ENCODE results near the gene LBP. TPM values are rescaled to one million over a fixed set of nuclear protein-coding genes. Genes with fewer than 3 reads are reported as not detected.

The LBP gene
- polyA plus RNA-seq, 1 of the 3 experiments (the other 2 are of a cell fraction) = 0.03 TPM

DNA sequence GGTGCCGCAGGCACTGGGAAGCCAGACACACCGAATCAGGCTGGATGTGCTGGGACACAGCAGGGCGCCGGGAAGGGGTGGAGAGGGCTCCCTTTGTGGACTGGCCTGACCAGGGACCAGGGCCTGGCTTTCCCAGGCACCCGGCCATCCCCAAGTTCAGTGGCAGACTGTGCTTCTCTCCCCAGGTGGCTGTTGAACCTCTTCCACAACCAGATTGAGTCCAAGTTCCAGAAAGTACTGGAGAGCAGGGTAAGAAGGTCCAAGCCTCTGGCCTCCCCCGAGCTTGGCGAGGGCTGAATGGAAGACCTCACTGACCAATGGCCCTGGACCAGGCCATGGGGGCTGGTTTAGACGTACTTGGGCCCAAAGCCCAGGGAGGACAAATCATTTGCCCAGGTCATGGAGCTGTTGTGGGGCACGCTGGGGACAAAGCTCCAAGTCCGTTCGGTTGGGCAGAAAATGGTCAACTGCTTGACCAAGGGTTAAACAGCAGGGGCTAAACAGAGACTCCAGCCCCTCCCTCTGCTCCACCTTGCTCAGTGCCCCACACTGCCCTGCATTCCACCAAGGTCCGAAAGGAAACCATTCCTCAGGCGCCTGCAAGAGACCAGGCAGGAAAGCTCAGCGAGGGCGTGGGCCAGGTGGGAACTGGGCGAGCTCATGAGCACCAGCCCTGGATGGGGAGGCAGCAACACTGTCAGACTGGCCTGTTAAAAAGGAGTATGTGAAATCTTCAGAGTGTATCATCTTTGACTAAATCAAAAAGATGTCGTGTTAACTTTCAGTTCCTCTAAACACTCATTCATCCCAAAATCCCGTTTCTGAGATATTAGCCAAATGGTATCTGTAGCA is 9.1 kb downstream of the LBP start:
- Histone ChIP-seq H3K4me3 (ENCODE audit: low read depth in 2 of 2, low read length in 1 of 2) (no peak overlapping the region), H4K20me1 (ENCODE audit: insufficient read depth) (no peaks in the 10 kb centered on the region), H3K27ac (ENCODE audit: low read depth in 2 of 2, low read length in 1 of 2) (no peak overlapping the region), H3K4me2 (no peak overlapping the region), H3K36me3 (replicated peaks in 1 of 2; ENCODE audit: control insufficient read depth in 1 of 2, insufficient read depth in 2 of 2, low read length in 1 of 2) (no peaks in the 10 kb centered on the region), H3K9ac (no peak overlapping the region), H3K9me3 (no peaks in the 10 kb centered on the region), H3K4me1 (ENCODE audit: control insufficient read depth in 1 of 2, insufficient read depth in 2 of 2, low read depth in 1 of 2, low read length in 1 of 2) (no peaks in the 10 kb centered on the region), H3F3A (replicated peaks; ENCODE audit: insufficient read depth) (no peaks in the 10 kb centered on the region), H3K27me3 (ENCODE audit: insufficient read depth) (no peaks in the 10 kb centered on the region), H2AFZ (ENCODE audit: low read depth) (no peak overlapping the region), H3K9me2 (no peaks in the 10 kb centered on the region), H3K79me2 (ENCODE audit: insufficient read depth) (no peaks in the 10 kb centered on the region)
- DNase-seq = no peak
- no peak for TF ChIP-seq SMC3 (IDR thresholded peaks at IDR 0.05; ENCODE audit: low read depth, low read length)
- TF ChIP-seq, protein P1, sequence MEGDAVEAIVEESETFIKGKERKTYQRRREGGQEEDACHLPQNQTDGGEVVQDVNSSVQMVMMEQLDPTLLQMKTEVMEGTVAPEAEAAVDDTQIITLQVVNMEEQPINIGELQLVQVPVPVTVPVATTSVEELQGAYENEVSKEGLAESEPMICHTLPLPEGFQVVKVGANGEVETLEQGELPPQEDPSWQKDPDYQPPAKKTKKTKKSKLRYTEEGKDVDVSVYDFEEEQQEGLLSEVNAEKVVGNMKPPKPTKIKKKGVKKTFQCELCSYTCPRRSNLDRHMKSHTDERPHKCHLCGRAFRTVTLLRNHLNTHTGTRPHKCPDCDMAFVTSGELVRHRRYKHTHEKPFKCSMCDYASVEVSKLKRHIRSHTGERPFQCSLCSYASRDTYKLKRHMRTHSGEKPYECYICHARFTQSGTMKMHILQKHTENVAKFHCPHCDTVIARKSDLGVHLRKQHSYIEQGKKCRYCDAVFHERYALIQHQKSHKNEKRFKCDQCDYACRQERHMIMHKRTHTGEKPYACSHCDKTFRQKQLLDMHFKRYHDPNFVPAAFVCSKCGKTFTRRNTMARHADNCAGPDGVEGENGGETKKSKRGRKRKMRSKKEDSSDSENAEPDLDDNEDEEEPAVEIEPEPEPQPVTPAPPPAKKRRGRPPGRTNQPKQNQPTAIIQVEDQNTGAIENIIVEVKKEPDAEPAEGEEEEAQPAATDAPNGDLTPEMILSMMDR (IDR thresholded peaks at IDR 0.05) = no peak
- TF ChIP-seq TEAD4 (IDR thresholded peaks at IDR 0.05; ENCODE audit: borderline replicate concordance, insufficient read depth) = no peak
- TF ChIP-seq FOXJ3 (CRISPR knock-in tag; IDR thresholded peaks at IDR 0.05) = no peak
- TF ChIP-seq EZH2phosphoT487 (IDR thresholded peaks at IDR 0.05; ENCODE audit: borderline replicate concordance, low read depth) = no peak
- TF ChIP-seq, protein P2, sequence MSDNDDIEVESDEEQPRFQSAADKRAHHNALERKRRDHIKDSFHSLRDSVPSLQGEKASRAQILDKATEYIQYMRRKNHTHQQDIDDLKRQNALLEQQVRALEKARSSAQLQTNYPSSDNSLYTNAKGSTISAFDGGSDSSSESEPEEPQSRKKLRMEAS (IDR thresholded peaks at IDR 0.05; ENCODE audit: low read depth) = no peak
- TF ChIP-seq JUND (IDR thresholded peaks at IDR 0.05) = no peak
- TF ChIP-seq MXI1 (IDR thresholded peaks at IDR 0.05; ENCODE audit: low read depth, low read length) = no peak
- TF ChIP-seq, protein P3, sequence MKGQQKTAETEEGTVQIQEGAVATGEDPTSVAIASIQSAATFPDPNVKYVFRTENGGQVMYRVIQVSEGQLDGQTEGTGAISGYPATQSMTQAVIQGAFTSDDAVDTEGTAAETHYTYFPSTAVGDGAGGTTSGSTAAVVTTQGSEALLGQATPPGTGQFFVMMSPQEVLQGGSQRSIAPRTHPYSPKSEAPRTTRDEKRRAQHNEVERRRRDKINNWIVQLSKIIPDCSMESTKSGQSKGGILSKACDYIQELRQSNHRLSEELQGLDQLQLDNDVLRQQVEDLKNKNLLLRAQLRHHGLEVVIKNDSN (IDR thresholded peaks at IDR 0.05; ENCODE audit: borderline replicate concordance, low read depth) = no peak
- WGBS (ENCODE audit: low lambda C conversion rate) = 92% methylated on average over 16 of the region's 18 CpGs
- ChIA-PET POLR2A (no interaction called here), CTCF (interaction anchor here (0.7 to 2.9 kb wide), 4 partner anchors 9 to 791 kb away, joined by 3 to 15 read pairs (median 6); no protein-coding TSS in a partner anchor)

DNA sequence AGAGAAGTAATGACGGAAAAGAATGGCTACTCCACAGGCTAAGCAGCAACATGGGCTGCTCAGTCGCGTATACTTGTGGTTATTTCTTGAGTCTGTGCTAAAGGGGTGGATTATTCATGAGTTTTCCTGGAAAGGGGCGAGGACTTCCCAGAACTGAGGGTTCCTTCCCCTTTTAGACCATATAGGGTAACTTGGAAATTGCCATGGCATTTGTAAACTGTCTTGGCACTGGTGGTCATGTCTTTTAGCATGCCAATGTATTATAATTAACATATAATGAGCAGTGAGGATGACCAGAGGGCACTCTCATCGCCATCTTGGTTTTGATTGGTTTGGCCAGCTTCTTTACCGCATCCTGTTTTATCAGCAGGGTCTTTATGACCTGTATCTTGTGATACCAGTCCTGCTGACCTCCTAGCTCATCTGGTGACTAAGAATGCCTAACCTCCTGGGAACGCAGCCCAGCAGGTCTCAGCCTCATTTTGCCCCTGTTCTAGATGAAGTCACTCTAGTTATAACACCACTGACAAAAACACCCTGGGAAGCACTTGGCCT is 11.4 kb downstream of the LBP start:
- H3K36me3 ChIP-seq (replicated peaks in 1 of 2; ENCODE audit: control insufficient read depth in 1 of 2, insufficient read depth in 2 of 2, low read length in 1 of 2) = no peaks in the 10 kb centered on the region
- no peaks in the 10 kb centered on the region for H3F3A ChIP-seq (replicated peaks; ENCODE audit: insufficient read depth)
- DNase-seq = no peak

More for the DNA sequence above, 11.4 kb downstream of the LBP start:
- ChIA-PET CTCF (interaction anchor here (1.3 to 2.9 kb wide), 3 partner anchors 15 to 51 kb away, joined by 4 to 15 read pairs (median 8); no protein-coding TSS in a partner anchor), POLR2A (no interaction called here)
- TF ChIP-seq, protein P2 (IDR thresholded peaks at IDR 0.05; ENCODE audit: low read depth) = no peak
- TF ChIP-seq, protein P4, sequence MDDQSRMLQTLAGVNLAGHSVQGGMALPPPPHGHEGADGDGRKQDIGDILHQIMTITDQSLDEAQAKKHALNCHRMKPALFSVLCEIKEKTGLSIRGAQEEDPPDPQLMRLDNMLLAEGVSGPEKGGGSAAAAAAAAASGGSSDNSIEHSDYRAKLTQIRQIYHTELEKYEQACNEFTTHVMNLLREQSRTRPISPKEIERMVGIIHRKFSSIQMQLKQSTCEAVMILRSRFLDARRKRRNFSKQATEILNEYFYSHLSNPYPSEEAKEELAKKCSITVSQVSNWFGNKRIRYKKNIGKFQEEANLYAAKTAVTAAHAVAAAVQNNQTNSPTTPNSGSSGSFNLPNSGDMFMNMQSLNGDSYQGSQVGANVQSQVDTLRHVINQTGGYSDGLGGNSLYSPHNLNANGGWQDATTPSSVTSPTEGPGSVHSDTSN (IDR thresholded peaks at IDR 0.05) = no peak
- no peak for TF ChIP-seq ELF1 (IDR thresholded peaks at IDR 0.05)
- TF ChIP-seq GABPA (IDR thresholded peaks at IDR 0.05; ENCODE audit: low read depth) = no peak
- no peak for TF ChIP-seq RFX5 (IDR thresholded peaks at IDR 0.05; ENCODE audit: low read length)
- TF ChIP-seq TCF12 (IDR thresholded peaks at IDR 0.05) = no peak
- TF ChIP-seq, protein P5, sequence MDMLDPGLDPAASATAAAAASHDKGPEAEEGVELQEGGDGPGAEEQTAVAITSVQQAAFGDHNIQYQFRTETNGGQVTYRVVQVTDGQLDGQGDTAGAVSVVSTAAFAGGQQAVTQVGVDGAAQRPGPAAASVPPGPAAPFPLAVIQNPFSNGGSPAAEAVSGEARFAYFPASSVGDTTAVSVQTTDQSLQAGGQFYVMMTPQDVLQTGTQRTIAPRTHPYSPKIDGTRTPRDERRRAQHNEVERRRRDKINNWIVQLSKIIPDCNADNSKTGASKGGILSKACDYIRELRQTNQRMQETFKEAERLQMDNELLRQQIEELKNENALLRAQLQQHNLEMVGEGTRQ (IDR thresholded peaks at IDR 0.05; ENCODE audit: borderline replicate concordance, low read depth, low read length) = no peak
- TF ChIP-seq CHD2 (IDR thresholded peaks at IDR 0.05; ENCODE audit: low read length, partially characterized antibody) = no peak
- TF ChIP-seq EP300 (IDR thresholded peaks at IDR 0.05; ENCODE audit: borderline replicate concordance in 1 of 2, low read depth in 1 of 2, low read length in 1 of 2) = no peak
- no peak for TF ChIP-seq YY1 (IDR thresholded peaks at IDR 0.05; ENCODE audit: low read depth)
- no peak for TF ChIP-seq FOXM1 (IDR thresholded peaks at IDR 0.05; ENCODE audit: low read depth)
- H3K79me2 ChIP-seq (ENCODE audit: insufficient read depth) = no peaks in the 10 kb centered on the region
- no peaks in the 10 kb centered on the region for H3K27me3 ChIP-seq (ENCODE audit: insufficient read depth)
- no peak overlapping the region for H3K4me2 ChIP-seq
- H2AFZ ChIP-seq (ENCODE audit: low read depth) = no peak overlapping the region
- H4K20me1 ChIP-seq (ENCODE audit: insufficient read depth) = no peaks in the 10 kb centered on the region
- H3K9me2 ChIP-seq = no peaks in the 10 kb centered on the region
- H3K27ac ChIP-seq (ENCODE audit: low read depth in 2 of 2, low read length in 1 of 2) = no peak overlapping the region
- 67% methylated on average over 7 of the region's 7 CpGs for WGBS (ENCODE audit: low lambda C conversion rate)
- H3K9ac ChIP-seq = no peak overlapping the region
- no peak overlapping the region for H3K4me3 ChIP-seq (ENCODE audit: low read depth in 2 of 2, low read length in 1 of 2)
- H3K9me3 ChIP-seq = no peaks in the 10 kb centered on the region
- H3K4me1 ChIP-seq (ENCODE audit: control insufficient read depth in 1 of 2, insufficient read depth in 2 of 2, low read depth in 1 of 2, low read length in 1 of 2) = no peaks in the 10 kb centered on the region
